Hematopoietic multipotent progenitor cell treated with erythropoietin and hydrocortisone succinate and interleukin-3 and kit ligand, for 17 days (in vitro differentiated cells): ENCODE results near the gene PCDH9.

Experiments
- DNase-seq: peaks from one replicate; pipeline ENCODE4 v3.0.0-alpha.2; 2015; ENCODE audit warnings: low spot score

PCDH9 gene

GRCh38 chr13:66565279-66565678 is 664.9 kb downstream of the PCDH9 start:
- no peak for DNase-seq

- no peak for DNase-seq
These were observed 667.1 kb downstream of the PCDH9 start for GRCh38 chr13:66563076-66563475.

DNA sequence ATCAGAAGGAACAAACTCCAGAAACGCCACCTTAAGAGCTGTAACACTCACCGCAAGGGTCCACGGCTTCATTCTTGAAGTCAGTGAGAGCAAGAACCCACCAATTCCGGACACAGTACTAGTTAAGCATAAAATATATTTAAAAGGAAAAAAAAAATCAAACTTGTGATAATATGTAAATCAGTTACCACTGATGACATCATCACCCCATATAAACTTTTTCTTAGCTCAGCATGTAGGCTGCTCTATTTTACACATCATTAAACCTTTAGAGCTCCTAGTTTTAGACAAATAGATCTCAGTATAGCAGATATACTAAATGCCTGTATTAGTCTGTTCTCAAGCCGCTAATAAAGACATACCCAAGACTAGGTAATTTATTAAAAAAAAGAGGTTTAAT is 668.1 kb downstream of the PCDH9 start:
- no peak for DNase-seq

DNA sequence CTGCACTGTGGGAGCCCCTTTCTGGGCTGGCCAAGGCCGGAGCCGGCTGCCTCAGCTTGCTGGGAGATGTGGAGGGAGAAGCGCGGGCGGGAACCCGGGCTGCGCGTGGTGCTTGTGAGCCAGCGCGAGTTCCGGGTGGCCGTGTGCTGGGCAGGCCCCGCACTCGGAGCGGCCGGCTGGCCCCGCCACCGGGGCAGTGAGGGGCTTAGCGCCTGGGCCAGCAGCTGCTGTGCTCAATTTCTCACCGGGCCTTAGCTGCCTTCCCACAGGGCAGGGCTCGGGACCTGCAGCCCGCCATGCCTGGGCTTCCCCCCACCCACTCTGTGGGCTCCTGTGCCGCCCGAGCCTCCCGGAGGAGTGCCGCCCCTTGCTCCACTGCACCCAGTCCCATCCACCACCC is 669.1 kb downstream of the PCDH9 start:
- no peak for DNase-seq

DNA sequence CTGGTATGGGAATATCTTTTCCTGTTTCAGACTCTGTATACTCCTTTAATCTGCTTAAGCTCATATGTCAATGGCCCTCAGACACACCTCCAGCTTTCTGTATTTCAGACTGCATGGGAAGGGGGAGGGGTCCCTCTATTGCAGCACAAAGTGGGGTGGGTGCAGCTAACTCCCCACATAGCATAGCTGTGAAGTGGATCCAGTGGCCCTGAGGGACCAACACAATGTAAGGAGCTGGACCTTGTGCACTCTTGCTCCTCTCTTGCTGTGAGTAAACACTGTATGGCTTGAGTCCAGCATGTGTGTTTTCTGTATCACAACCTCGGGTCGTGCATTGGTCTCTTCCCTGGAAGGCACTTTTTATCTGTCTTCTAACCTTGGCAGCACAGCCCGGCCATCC is 669.9 kb downstream of the PCDH9 start:
- no peak for DNase-seq

DNA sequence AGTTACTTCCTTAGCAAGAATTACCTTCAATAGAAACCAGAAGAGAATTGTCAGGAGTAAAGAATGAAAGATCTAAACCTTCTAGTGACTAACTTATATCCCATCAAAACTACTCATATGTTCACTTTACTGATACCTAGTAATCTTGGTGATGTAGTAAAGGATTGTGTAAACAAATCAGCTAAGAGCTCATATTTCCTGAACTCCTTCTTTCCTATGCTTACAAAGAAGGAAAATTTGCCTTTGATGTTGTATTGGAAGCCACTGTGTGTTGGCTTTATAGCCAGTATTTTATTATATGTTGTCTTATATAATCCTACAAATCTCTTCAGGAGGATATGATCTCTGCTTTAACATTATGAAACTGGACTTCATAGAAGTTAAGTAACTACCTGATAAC is 671.0 kb downstream of the PCDH9 start:
- DNase-seq = no peak

GRCh38 chr13:66558506-66558905 is 671.6 kb downstream of the PCDH9 start:
- DNase-seq = no peak

DNA sequence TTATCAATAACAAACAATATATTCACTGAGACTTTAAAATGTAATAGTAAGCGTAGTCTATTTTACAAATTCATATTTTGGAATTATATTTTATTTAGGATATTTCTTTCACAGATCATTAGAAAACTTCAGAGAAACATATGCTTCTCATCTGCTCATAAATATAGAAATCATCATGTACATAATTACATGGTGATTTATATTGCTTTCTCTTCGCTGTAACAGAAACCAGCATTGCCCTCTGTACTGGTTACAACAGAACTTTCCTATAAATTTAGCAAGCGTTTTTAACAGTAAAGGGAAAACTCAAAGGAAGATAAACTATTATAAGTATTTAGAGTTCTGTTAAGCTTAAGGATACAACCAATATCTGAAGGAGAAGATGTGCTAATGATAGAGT is 672.8 kb downstream of the PCDH9 start:
- no peak for DNase-seq

DNA sequence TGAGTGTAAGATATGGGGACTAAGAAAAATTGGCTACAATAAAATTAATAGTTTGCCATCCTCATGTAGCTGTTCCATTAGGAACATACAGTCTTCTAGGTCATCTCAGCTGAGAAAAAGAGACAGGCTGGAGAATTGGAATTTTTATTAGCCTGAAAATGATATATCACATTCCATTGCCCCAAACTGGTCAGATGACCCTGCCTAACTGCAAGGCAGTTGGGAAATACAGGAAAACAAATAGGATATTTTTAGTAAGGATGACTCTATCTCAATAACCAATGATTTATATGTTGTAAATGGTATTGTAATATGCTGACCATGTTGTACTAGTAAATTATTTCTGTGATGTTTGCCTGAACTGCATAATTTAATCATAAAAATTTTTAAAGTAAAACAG is 673.8 kb downstream of the PCDH9 start:
- no peak for DNase-seq

DNA sequence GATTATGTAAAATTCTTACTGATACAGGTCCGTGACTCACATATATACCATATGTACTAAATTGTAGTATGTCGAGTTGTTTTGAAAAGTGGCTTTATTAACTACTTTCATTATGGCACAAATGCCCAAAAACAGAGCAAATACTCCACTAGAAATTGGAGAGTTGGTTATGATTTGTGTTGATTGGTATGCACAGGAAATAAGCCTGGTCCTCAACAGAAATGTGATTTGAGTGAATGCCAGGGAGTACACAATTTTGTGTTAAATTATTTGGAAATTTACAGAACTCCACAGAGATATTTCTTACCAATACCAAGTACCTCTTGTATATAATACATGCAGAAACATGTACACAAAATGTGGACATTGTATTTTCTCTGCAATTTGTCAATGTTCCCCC is 676.7 kb downstream of the PCDH9 start:
- no peak for DNase-seq

DNA sequence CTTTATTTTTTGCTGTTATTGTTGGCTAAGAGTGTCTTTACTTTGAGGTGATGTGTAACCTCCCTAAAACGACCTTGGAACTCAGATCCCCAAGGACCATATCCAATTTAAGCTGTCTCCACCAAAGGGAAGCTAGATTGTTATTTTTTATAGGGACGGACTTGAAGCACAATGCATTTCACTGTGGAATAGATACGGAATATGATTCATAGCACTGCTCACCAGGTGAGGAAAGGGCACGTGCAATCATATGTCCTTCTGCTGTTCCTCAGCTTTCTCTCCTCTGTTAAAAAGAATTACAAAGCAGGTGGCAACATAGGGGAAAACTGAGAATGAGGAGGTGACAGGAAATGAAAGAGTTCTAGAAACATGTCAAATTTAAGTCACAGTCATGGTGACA is 679.0 kb downstream of the PCDH9 start:
- DNase-seq = no peak

DNA sequence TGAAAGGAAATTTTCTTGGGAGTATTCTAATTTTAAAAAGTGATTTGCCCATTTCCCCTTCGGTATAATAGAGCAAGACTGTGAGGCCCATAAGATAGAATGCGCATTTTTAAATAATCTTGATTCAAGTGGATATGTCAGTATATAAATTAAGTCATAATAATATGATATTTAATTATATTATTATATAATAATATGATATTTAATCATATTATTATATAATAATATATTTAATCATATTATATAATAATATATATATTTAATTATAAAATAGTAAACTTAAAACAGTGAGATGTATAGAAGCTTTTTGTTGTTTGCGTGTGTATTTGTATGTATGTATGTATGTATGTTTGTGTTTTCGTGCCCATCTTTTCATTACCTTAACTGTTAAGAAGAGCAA is 682.5 kb downstream of the PCDH9 start:
- no peak for DNase-seq

DNA sequence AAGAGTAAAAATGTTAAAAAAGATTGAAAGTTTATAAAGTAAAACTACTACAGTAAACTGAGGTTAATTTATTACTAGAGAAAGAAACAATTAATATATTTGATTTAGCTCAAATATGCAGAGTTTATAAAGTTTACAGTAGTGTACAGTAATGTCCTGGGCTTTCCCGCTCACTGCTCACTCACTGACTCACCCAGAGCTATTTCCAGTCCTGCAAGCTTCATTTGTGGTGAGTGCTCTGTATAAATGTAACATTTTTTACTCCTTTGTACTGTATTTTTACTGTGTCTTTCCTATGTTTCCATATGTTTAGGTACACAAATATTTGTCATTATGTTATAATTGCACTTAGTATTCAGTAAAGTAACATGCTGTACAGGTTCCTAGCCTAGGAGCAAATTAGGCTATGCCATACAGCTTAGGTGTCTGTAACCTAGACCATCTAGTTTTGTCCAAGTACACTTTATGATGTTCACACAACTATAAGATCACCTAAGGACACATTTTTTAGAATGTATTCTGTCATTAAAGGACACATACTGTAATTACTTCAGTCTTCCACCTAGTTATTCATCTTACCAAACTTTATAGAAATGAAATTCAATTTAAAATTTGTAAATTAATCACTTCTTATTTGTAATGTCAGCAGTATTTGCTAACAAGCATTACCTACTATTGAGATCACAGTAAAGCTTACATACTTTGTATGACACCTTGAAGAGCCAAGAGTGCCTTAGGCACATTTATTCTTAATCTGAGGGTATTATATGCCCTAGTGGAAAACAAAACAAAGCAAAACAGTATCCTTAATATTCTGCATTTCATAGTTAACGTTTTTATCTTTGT is 683.4 kb downstream of the PCDH9 start:
- no peak for DNase-seq

DNA sequence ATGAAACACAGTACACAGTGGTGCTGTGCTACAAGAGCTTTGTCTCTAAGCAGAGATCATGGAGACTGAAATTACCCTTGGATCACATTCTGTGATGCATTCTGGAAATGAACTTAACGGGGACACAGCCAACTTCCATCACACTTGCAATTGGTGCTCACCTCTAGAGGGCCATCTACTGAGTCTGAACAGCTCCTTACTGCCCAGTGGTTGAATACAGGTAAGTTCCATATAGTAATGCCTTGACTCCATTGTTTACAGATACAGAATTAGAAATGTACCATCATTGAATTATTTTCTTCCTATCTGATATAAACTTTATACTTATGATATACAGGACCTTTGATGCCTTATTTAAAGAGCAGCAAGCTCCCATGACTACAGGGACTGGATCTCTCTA is 686.4 kb downstream of the PCDH9 start:
- DNase-seq = no peak

GRCh38 chr13:66537417-66537816 is 692.7 kb downstream of the PCDH9 start:
- DNase-seq = no peak

- no peak for DNase-seq
These were observed 693.4 kb downstream of the PCDH9 start for GRCh38 chr13:66536746-66537145.

- DNase-seq = no peak
These were observed 695.6 kb downstream of the PCDH9 start for GRCh38 chr13:66534561-66534960.

DNA sequence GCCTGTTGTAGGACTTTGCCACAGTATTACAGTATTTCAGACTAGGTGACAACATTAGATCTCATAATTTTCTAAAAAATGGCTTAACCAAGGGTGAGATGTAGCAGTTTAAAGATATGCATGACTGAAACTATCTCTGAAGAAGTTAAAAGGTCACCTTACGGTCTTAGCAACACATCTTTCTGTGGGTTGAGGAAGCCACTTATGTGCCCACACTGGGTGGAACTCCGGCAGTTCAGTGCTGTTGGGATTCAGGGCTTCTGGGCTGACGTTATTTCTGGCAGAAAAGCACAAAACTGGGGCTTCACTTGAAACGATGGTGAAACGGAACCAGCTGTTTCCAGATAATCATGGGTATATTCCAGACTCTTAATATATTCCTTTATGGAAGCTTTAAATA is 697.3 kb downstream of the PCDH9 start:
- DNase-seq = no peak

DNA sequence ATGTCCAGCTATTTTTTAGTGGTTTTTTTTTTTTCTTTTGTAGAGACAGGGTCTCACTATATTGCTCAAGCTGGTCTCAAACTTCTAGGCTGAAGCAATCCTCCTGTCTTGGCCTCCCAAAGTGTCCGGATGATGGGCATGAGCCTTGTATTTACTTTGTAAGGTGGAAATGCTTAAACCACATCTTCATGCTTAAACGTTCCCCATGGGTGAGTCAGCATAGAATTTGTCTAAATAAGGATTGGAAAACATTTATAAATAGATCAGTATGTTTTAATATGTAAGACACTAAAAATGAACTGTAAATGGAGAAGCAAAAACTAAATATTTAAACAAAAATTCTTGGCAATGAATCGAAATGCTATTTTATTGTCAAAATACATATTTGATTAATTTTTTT is 698.0 kb downstream of the PCDH9 start:
- DNase-seq = no peak

DNA sequence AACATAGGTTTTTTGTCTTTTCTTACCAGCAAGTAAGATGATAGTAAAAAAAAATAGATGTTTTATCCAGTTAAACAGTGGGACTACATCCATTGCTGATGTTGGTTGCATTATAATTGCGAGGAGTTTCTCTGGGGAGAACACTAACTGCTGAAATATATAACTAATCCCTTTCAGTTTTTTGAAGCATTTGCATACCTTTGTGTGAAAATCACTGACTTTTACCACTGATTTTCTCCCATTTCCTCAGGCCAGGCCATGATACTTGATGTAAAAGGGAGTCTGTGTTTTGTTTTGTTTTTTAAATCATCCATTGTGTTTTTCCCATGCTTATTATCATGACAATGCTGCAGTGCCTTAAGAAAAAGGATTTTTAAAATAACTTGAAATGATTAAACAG is 699.5 kb downstream of the PCDH9 start:
- no peak for DNase-seq

- no peak for DNase-seq
These were observed 700.0 kb downstream of the PCDH9 start for GRCh38 chr13:66530158-66530557.

- no peak for DNase-seq
These were observed 701.1 kb downstream of the PCDH9 start for GRCh38 chr13:66528944-66529576.

GRCh38 chr13:66528180-66528579 is 702.0 kb downstream of the PCDH9 start:
- no peak for DNase-seq
